Duodenal mucosa (tissue), 2 donors: ENCODE data around the gene TNC.

Experiments
- H3K27ac ChIP-seq: one replicate; pipeline ENCODE4 v1.7.0; 2013; ENCODE audit warnings: low read depth, low read length
- H3K27me3 ChIP-seq, 2 donors: one replicate each; pipeline ENCODE4 v1.7.0; 2013; ENCODE audit warnings: low read length in 2 of 2, control low read depth in 1 of 2; ENCODE audit not compliant: insufficient read depth in 2 of 2, control insufficient read depth in 1 of 2
- H3K36me3 ChIP-seq, 2 donors: one replicate each; pipeline ENCODE4 v1.7.0; 2013; ENCODE audit warnings: low read length in 2 of 2, control low read depth in 1 of 2; ENCODE audit not compliant: insufficient read depth in 2 of 2, control insufficient read depth in 1 of 2
- H3K4me1 ChIP-seq, 2 donors: one replicate each; pipeline ENCODE4 v1.7.0; 2013; ENCODE audit warnings: low read length in 2 of 2, control low read depth in 1 of 2; ENCODE audit not compliant: insufficient read depth in 2 of 2, control insufficient read depth in 1 of 2
- H3K4me3 ChIP-seq, 2 donors: one replicate each; pipeline ENCODE4 v1.7.0; 2013; ENCODE audit warnings: low read length in 2 of 2, low read depth in 1 of 2
- H3K9ac ChIP-seq, 2 donors: one replicate each; pipeline ENCODE4 v1.7.0; 2013; ENCODE audit warnings: low read length in 2 of 2, low read depth in 1 of 2
- H3K9me3 ChIP-seq, 2 donors: one replicate each; pipeline ENCODE4 v1.7.0; 2013; ENCODE audit warnings: low read length in 2 of 2, control low read depth in 1 of 2; ENCODE audit not compliant: control insufficient read depth in 1 of 2

The TNC gene

GRCh38 chr9:115018547-115019435 lies 99.2 kb downstream of the TNC start:
- Histone ChIP-seq H3K36me3 (no peaks in the 10 kb centered on the region), H3K27me3 (no peaks in the 10 kb centered on the region), H3K27ac (no peak overlapping the region), H3K9me3 (no peaks in the 10 kb centered on the region), H3K4me1 (no peaks in the 10 kb centered on the region), H3K9ac (no peak overlapping the region), H3K4me3 (no peak overlapping the region)

DNA sequence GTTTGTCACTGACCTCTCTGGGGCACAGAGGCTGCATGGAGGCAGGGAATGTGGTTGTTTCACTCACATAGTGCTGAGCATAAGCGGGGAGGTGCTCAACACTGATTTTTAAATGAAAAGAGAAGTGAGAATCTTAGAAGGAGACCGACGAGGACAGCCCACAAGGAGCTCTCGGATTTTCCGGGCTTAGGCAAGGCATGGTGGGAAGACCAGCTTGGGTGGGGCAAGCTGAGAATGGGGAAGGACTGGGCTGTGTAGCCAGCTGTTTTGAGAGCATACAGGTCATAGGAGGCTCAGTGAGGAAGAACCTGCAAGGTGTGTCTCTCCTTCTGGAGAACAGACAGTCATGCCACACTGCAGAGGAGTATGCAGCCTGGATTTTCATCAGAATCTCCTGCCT lies 101.6 kb downstream of the TNC start:
- Histone ChIP-seq H3K4me3 (no peak overlapping the region), H3K27ac (no peak overlapping the region), H3K9me3 (no peaks in the 10 kb centered on the region), H3K27me3 (peaks cover 0 to 3% of the 10 kb centered on the region in 2 donors), H3K36me3 (no peaks in the 10 kb centered on the region), H3K9ac (no peak overlapping the region), H3K4me1 (no peaks in the 10 kb centered on the region)

DNA sequence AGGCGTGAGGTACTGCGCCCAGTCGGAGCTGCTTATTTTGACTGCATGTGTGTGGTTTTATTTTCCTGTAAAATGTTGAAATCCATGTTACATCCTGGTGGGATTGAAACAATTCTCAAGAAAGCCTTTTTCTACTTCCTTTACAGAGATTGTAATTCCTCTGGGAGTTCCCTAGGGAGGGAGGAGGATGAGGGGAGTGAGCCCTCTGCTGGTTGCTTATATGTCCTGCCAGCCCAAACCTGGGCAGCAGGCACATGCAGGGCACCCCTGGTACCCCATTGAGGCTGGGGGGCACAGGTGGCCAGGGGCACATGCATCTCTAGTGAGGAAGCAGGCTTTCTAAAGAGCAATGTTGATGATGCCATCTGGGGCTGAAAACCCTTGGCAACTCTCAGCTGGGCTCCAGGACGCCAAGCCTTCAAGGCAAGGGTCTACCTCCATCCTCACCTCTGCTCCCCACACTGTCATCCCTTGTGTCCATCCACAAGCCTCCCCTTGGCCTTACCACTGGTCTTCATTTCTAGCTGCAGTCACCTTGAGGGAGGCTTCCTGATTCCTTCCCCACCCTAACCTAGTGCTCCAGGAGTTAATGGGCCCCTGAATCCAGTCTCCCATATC lies 102.8 kb downstream of the TNC start:
- Histone ChIP-seq H3K36me3 (no peaks in the 10 kb centered on the region), H3K4me1 (no peaks in the 10 kb centered on the region), H3K4me3 (no peak overlapping the region), H3K9ac (no peak overlapping the region), H3K9me3 (no peaks in the 10 kb centered on the region), H3K27ac (no peak overlapping the region), H3K27me3 (peaks cover 0 to 3% of the 10 kb centered on the region in 2 donors)

GRCh38 chr9:115014438-115014837 lies 103.5 kb downstream of the TNC start:
- H3K9ac ChIP-seq = no peak overlapping the region
- H3K36me3 ChIP-seq = no peaks in the 10 kb centered on the region
- H3K9me3 ChIP-seq = no peaks in the 10 kb centered on the region
- no peak overlapping the region for H3K27ac ChIP-seq
- peaks cover 0 to 3% of the 10 kb centered on the region in 2 donors for H3K27me3 ChIP-seq
- no peaks in the 10 kb centered on the region for H3K4me1 ChIP-seq
- H3K4me3 ChIP-seq = no peak overlapping the region

DNA sequence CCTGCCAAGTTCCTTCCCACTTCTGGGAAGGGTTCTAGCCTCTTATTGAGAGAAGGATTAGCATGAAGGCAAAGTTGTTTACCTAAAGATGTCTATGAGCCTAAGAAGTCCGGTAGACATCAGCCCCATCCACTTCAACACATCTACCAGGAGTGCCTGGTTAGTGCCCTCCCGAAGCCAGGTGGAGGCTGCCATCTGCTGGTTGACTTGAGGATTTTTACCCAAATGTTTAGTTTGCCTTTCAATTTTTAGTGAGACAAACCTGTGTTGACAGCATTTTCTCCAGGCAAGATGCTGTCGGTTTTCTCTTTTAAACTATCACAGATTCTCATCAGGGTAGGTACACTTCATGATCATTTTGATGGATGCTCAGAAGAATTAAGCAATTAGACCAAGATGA lies 104.0 kb downstream of the TNC start:
- Histone ChIP-seq H3K9me3 (no peaks in the 10 kb centered on the region), H3K4me3 (no peak overlapping the region)

GRCh38 chr9:115012486-115012885 lies 105.5 kb downstream of the TNC start:
- Histone ChIP-seq H3K27me3 (peaks cover 0 to 3% of the 10 kb centered on the region in 2 donors), H3K9me3 (no peaks in the 10 kb centered on the region), H3K36me3 (no peaks in the 10 kb centered on the region), H3K4me3 (no peak overlapping the region), H3K4me1 (no peaks in the 10 kb centered on the region), H3K27ac (no peak overlapping the region), H3K9ac (no peak overlapping the region)

More for the DNA sequence above, 104.0 kb downstream of the TNC start:
- Histone ChIP-seq H3K4me1 (no peaks in the 10 kb centered on the region), H3K27me3 (peaks cover 0 to 3% of the 10 kb centered on the region in 2 donors), H3K36me3 (no peaks in the 10 kb centered on the region), H3K9ac (no peak overlapping the region), H3K27ac (no peak overlapping the region)

- Histone ChIP-seq H3K9ac (no peak overlapping the region), H3K27ac (no peak overlapping the region), H3K4me3 (no peak overlapping the region), H3K27me3 (peaks cover under 1 to 3% of the 10 kb centered on the region in 2 donors), H3K4me1 (no peaks in the 10 kb centered on the region), H3K36me3 (no peaks in the 10 kb centered on the region), H3K9me3 (no peaks in the 10 kb centered on the region)
Measured at GRCh38 chr9:115010874-115011273, 107.1 kb downstream of the TNC start.

GRCh38 chr9:115008536-115009270 lies 109.3 kb downstream of the TNC start:
- Histone ChIP-seq H3K27me3 (peaks cover 3 to 9% of the 10 kb centered on the region in 2 donors), H3K36me3 (no peaks in the 10 kb centered on the region), H3K4me1 (no peaks in the 10 kb centered on the region), H3K4me3 (no peak overlapping the region), H3K9me3 (no peaks in the 10 kb centered on the region), H3K27ac (no peak overlapping the region), H3K9ac (no peak overlapping the region)

GRCh38 chr9:115006660-115007059 lies 111.3 kb downstream of the TNC start:
- Histone ChIP-seq H3K27me3 (peaks cover 0 to 9% of the 10 kb centered on the region in 2 donors), H3K9ac (no peak overlapping the region), H3K9me3 (no peaks in the 10 kb centered on the region), H3K36me3 (no peaks in the 10 kb centered on the region), H3K27ac (no peak overlapping the region), H3K4me1 (no peaks in the 10 kb centered on the region), H3K4me3 (no peak overlapping the region)

- Histone ChIP-seq H3K27ac (no peak overlapping the region), H3K36me3 (no peaks in the 10 kb centered on the region), H3K9me3 (no peaks in the 10 kb centered on the region), H3K27me3 (peaks cover 0 to 9% of the 10 kb centered on the region in 2 donors), H3K4me3 (no peak overlapping the region), H3K4me1 (no peaks in the 10 kb centered on the region), H3K9ac (no peak overlapping the region)
Measured at GRCh38 chr9:115005322-115005721, 112.6 kb downstream of the TNC start.
